HL-60/S4 treated with retinoic acid at 250 ng/mL for 4 days and 3 days (cell line): ENCODE measurements around the gene EMILIN3.

Experiments
- in situ Hi-C: fragments of 300-500 bp; cut with MboI; formaldehyde crosslinking; loops from 2 replicates; pipeline ENCODE4 v1.7.0; 2022; ENCODE audit warnings: low sequenced_read_pairs

Gene EMILIN3

DNA sequence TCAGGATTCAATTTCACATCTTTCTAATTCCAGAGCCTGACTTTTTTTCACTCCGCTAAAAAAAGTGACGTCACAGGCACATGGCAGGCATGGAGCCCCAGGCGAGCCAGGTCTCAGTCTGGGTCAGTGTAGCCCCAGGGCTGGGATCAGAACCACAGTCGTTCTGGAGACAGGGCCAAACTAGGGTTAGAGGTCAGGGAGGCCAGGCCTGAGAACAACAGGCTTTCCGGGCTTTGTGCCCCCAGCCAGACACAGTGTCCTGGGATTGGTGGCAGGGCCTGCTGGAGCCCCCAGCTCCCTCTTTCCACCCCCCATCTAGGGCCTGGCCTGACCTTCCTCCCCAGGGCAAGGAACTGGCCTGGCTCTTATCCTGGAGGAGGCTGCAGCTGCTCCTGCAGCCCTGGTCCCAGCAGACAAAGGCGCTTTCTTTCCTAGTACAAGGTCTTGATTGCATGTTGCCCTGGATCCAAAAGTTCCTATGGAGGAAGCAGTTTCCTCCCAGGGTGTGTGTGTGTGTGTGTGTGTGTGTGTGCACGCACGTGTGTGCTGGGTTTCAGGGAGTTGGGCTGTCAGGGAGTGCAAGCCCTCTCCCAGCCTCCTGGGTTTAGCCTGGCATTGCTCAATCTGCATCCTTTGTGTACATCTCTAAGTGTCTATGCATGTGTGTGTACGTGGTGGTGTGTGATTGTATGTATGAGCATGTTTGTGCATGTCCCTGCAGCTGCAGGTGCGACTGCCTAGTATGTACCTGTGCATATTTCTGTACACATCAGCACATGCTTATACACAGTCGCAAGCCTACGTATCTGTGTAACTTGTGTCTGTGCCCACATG, 26.5 kb upstream of the EMILIN3 start:
- in situ Hi-C loops, result no loop called here

DNA sequence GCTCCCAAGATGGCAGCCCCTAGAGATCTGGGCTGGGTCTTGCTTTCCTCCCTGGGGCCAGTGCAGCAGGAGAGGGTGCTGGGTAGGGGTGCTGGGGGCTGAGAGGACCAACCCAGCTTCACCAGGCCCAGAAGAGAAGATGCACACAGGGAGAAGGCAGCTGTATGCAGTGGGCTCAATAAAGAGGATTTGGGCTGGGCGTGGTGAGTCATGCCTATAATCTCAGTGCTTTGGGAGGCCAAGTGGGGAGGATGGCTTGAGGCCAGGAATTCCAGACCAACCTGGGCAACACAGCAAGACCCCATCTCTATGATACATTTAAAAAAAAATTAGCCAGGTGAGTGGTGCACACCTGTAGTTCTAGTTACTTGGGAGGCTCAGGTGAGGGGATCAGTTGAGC, 25.7 kb upstream of the EMILIN3 start:
- in situ Hi-C loops, result no loop called here

DNA sequence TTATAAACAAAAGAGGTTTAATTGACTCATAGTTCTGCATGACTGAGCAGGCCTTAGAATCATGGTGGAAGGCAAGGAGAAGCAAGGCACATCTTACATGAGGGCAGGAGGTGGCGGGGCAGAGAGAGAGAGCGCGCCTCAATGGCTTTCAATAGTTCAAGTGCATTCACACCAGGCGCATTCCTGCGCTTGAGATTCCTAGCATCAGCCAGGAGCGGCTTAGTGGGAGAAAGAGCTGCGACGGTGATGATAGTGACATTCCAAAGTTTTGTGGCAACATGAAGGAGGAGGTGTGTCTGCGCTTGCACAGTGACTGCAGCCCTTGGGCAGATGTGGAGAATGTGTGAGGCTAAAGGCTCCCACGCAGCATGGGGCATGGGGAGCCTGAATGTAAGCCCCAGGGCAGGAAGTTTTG, 25.0 kb upstream of the EMILIN3 start:
- in situ Hi-C loops, result no loop called here

DNA sequence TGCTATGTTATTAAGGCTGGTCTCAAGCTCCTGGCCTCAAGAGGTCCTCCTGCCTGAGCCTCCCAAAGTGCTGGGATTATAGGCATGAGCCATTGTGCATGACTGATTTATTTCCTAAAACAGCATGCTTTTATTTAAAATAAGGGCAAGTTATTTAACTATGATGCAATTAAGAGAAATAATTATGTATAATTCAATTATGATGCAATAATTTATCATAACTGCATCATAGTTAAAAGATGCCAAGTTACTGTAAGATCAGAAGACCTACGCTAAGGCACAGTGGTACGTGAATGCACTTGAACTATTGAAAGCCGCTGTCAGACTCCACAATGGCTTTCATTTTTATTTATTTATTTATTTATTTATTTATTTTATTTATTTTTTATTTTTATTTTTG, 24.3 kb upstream of the EMILIN3 start:
- in situ Hi-C loops, result no loop called here

DNA sequence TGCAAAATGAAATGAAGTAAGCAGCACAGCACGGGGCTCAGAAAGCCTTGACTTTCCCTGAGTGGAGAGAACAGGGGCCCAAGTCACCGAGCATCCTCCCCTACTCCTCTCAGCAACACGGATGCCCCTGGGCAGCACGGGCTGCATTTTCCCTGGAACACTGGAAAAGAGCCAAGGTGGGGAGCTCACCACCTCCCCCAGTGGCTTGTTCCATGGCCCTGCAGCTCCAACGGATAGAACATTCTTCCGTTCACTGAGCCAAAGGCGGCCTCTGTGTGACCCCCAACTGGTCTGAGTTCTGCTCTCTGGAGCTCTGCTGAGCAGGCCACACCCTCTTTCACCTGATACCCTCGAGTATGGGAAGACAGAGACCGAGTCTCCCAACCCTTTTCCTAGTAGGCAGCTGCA, 20.8 kb upstream of the EMILIN3 start:
- in situ Hi-C loops, result no loop called here

DNA sequence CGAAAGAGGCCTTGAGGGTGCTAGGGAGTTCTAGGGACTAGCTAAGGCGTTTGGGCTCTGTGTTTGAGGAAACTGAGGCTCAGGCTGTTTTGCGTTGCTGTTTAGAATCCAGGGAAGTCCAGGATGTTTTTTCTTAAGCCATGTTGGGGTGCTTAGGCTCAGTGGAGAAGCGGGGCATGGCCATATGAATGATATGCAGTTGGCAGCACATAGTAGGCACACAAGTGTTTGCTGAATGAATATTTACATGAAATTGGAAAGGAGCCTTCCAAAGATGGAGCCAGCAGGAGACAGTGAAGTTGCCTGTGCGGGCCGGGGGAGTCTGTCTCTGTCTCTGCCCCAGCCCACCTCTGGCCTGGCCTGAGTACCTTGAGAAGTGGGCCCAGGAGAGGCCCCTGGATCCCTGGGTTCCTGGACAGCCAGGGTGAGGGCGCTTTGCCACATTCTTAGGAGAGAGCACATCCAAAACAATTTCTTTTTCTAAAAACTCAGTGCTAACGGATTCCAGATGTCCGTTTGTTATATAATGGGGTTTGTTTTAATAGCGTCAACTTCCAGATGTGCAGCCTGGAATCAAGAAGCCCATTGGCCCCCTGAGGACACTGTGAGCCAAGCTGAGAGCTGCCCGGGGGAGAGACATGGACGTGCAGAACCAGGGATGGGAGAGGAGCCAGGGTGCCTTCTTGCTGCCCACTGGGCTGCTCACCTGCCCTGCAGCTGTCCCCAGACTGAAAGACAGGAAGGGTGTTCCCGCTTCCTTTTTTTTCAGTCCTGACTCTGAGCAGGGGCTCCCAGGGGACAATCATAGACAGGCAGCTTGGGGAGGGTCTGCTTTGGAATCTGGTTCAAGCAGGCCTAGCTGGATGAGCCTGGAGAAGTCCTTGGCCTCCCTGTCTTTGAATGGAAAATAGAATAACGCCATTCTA, 20.1 kb upstream of the EMILIN3 start:
- in situ Hi-C loops, result no loop called here

DNA sequence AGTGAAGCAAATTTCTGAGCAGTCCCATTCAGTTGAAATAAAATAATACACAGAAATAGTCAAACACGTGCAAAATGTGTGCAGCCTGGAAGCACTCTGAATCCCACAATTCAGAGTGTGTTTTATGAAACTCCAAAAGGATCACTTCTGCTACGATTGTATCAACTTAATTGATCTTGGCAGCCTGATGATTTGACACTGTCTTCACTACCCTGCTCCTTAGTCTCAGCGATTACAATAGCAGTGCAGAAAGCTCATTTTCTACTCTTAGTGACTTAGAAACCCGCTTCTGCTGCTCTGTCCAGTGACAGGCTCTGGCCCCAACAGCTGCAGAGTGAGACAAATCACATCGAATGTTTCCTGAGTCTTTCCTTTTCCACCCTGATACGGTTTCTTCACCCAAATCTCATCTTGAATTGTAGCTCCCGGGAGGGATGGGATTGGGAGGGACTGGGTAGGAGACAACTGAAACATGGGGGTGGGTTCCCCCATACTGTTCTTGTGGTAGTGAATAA, 16.2 kb upstream of the EMILIN3 start:
- in situ Hi-C loops, result no loop called here

DNA sequence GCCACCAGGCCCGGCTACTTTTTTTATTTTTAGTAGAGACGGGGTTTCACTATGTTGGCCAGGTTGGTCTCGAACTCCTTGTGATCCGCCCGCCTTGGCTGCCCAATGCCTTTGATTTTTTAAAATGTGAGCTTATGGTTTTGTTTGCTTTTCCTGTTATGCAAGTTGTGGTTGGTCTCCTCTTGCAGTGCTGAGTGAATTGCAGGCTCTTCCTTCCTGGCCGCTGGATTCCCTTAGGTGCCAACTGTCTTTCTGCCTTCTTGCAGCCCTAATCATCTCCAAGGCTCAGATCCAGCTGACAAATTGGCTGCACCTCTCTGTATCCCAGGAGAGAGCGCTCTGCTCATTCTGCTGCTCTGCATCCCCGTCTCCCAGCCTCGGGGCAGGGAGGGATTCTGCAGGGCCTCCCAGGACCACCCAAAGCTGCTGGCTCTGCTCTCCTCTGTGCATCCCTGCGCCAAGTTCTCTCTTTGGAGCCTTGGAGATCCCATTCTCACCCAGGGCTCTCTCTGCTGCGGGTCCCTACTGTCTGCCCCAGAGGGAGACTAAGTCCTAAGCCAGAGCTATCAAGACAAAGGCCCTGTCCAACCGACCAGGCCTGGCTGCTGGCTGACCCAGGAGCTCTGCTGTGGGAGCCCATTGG, 14.1 kb upstream of the EMILIN3 start:
- in situ Hi-C loops, result no loop called here

DNA sequence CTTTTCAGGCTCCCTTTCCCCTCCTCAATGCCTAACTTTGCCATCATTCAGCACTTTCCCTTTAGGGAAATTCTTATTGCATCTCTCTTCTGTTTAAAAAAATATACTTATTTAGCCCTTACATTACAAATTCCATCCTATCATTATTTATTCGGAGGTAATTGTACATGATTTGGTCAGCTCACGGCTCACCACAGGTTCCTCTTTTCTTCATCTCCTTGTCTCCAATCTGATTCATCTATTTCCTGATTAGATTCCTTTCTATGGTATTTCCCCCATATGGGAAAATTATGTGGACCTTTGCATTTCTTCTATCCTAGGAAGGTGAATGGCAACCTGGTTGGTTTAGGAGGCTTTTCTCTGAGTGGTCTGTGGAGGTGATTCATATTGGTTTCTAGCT, 12.9 kb upstream of the EMILIN3 start:
- in situ Hi-C loops, result no loop called here

DNA sequence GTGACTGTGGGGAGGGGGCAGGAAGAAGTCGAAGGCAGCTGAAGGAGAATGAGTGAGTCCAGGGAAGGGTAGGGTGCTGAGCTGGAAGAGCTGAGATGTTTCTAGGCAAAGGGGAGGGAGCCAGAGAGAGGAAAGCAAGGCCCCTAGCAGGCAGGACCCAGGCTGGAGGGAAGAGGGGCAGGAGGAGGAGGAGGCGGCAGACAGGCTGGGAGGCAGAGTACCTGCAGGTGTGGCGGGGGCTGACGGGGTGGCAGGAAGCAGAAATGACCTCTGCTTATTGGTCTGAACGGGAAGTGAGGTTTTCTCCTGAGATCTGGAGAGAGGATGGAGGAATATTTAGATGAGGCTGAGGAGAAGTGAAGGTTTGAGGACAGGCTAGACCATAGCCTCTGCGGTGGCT, 10.7 kb upstream of the EMILIN3 start:
- in situ Hi-C loops, result no loop called here

DNA sequence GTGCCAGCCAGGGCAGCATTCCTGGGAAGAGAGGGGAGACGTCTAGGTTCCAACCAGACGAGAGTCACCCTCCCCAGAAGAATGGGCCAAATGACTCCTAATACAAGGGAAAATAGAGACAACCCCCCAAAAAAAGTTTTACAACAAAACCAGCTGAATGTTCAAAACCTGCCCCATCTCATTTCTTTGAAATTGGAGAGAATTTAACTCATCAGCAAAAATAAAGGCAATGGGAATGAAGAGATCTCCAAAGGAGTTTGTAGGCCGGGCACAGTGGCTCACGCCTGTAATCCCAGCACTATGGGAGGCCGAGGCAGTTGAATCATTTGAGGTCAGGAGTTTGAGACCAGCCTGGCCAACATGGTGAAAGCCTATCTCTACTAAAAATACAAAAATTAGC, 9.7 kb upstream of the EMILIN3 start:
- in situ Hi-C loops, result no loop called here

DNA sequence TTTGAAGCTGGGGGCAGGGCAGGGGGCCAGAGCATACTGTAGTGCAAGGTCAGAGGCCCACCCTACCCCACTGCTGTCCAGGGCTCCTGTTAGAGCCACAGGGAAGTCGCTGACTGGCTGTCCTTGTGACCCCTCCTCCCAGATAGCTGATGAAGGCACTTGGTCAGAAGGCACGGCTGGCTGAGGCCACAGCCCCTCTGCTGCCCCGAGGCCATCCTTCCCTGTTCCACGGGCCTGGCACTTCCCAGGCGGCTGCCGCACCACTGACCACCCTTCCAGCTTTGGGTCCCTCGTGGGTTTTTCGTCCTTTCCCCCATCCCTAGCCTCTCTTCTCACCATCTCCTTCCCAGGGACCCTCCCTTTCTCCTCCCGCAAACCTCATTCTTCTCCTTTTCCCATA, 9.2 kb upstream of the EMILIN3 start:
- in situ Hi-C loops, result no loop called here

DNA sequence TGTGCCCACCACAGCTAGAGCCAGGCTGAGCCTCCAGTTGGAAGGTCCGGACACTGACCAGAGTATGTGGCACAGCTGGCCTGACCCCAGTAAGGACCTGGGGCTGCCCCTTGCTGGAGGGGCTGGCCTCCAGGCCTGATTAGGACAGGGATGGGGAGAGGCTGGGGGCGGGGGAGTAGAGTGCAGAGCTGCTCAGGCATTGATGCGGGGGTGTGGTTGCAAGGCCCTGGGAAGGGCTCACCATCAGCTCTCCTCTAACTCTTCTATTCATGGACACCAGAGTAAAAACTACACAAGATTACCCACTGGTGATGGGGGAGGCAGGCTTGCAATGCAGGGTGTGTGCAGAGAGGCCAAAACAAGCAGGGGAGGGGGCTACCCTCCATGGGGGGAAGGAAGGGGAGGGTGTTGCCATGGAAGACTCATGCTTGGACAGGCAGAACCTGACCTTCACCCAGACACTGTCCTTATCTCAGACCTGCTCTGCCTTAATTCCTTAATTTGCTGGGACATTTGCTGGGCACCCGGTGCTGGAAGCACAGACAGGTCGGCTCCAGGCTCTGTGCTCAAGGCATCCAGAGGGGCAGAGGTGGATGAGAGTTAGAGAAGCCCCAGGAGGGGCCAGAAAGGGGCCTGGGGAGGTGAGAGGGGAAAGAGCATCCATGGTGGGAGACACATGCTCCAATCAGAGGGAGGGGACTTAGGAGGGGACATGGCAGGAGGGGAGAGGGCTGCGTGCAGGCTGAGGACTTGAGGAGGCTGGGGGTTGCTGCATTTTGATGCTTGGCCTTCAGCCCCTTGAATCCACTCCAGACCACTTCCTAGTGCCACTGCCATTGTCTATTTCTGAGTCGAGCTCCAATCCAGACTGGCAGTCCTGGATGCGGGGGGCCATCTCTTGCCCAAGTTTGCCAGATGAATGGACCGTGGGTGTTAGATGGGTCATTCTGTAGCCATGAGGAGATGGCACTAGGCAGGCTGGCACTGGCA, 7.6 kb upstream of the EMILIN3 start:
- in situ Hi-C loops, result no loop called here

DNA sequence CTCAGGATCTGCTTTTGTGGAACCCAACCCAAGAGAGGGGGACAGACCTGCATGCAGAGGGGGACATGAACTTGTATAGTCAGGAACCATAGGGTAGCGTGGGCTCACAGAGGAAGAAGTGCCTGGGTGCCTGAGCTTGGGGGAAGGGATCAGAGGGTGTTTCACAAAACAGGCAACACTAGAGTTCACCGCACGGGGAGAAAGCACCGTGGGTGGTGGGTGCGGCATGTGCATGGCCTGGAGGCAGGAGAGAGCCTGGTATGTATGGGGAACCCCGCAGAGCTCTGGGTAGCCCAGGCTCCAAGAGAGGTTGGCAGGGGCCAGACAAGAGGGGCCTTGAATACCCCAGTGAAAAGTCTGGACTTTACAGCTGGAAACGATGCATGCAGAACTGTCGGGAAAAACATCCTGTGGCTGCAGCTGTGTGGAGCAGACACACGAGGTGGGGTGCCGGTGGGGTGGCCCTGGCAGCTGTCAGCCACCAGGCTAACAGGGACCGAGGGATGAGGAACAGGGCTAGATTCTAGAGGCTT, 6.7 kb upstream of the EMILIN3 start:
- in situ Hi-C loops, result no loop called here

DNA sequence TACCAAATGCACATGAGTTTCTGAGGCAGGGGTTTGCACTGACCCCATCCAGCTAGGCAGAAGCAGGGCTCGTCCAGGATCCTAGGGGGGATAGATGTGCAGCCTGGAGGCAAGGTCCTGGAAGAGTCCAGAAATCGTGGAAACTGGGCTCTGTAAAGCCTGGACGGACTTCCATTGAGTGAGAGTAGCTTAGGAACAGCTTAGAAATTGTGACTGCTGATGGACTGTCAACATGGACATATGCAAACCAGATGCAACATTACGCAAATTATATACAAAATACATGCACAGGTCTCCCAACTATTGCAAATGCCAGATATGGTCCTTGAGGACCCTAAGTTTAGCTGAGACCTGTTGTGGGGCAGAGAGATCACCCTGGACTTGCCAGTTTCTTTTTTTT, 4.8 kb upstream of the EMILIN3 start:
- in situ Hi-C loops, result no loop called here

DNA sequence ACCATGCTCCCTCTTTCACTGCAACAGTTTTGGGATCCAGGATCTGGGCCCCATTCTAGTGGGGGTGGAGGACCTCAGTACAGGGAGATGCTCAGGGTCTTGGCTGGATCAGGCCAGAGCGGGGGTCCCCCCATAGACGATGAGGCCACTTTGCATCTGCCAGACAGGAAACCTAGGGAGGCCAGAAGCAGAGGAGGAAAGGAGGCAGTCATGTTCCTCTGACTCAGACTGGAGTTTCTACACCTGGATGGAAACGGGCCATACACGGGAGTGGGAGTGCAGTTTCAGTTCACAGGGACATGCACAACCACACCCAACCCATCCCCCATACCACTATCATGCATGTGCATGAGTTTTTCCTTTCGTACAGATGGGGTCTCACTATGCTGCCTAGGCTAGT, 3.6 kb upstream of the EMILIN3 start:
- in situ Hi-C loops, result no loop called here

DNA sequence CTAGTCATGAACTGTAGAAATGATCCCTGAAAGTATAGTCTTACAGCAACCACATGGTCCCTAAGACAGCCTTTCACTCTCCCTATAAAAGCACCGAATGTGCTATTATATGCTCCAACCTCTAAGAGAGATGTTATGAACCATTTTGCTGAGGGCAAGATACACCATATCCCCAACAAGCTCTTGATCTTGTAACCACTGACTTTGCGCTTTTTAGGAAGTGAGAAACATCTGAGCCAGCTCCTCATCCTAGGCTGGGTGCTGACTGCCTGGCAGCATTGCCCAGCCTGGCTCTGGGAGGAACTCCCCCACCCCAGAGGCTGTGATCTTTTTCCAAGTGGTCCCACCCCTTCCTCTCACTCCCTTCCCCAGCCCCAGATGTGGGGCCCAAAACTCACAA, 3.1 kb upstream of the EMILIN3 start:
- in situ Hi-C loops, result no loop called here

DNA sequence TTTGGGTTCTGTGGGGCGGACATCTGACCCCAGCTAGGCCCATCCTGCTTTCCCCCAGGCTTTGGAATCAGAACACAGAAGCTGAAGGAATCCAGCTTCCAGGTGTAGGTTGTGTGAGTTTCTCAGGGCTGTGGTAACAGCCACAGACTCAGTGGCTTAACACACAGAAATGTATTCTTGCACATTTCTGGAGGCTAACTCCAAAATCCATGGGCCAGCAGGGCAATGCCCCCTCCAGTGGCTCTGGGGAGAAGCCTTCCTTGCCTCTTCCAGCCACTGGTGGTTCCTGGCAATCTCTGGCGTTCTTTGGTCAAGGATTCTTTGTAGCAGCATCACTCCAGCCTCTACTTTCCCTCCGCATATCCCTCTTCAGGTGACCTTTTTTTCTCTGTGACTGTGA, 1.3 kb upstream of the EMILIN3 start:
- in situ Hi-C loops, result no loop called here

DNA sequence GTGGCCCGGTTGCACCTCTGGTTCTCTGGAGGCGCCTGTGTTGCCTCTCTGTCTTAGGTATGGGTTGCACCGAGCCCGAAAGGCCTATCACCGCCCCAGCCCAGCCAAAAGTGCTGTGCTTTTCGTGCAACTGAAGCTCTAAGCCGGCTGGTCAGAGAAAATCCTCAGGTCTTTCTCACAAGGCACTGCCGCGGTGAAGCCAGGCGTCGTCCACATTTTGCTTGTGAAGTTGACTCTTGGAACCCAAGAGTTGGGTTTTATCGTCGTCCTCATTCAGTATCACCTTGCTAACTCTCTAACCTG, 726 bp upstream of the EMILIN3 start:
- in situ Hi-C loops, result no loop called here
